Measurements from ENCODE around the gene VAV2. TPM values are rescaled to one million over a fixed set of nuclear protein-coding genes. Genes with fewer than 3 reads are reported as not detected.

VAV2 gene
- total and polyA plus RNA-seq, 8 donors, result 25.3 to 44.1 (median 35.5) TPM

DNA sequence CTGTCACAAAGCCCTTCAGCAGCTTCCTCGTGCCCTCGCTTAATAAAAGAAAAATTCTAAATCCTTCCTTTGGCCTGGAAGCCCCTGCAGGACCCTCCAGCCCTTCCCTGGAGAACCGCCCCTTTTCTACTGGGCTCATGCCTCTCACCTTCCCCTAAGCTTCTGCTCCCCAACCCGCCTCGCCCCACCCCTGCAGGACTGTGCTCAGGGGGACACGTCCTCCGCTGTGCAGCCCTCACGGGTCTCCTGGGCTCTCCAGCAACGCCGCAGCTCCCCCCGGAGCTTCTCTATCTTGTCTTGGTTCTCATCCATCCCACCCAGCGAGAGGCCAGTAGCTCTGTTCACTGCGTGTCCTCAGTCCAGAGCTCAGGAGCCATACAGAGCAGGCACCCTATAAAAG is 188.4 kb downstream of the VAV2 start:
- Histone ChIP-seq H3K27ac (no peak overlapping the region), H3K4me3 (no peak overlapping the region), H3K4me1 (peaks cover 0 to 3% of the 10 kb centered on the region in 2 donors), H3K9me3 (no peaks in the 10 kb centered on the region), H3K36me3 (peaks cover 0 to 40% of the 10 kb centered on the region in 2 donors), H3K27me3 (no peaks in the 10 kb centered on the region)
- TF ChIP-seq, protein P1, sequence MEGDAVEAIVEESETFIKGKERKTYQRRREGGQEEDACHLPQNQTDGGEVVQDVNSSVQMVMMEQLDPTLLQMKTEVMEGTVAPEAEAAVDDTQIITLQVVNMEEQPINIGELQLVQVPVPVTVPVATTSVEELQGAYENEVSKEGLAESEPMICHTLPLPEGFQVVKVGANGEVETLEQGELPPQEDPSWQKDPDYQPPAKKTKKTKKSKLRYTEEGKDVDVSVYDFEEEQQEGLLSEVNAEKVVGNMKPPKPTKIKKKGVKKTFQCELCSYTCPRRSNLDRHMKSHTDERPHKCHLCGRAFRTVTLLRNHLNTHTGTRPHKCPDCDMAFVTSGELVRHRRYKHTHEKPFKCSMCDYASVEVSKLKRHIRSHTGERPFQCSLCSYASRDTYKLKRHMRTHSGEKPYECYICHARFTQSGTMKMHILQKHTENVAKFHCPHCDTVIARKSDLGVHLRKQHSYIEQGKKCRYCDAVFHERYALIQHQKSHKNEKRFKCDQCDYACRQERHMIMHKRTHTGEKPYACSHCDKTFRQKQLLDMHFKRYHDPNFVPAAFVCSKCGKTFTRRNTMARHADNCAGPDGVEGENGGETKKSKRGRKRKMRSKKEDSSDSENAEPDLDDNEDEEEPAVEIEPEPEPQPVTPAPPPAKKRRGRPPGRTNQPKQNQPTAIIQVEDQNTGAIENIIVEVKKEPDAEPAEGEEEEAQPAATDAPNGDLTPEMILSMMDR (IDR thresholded peaks at IDR 0.05), result no peak
- intact Hi-C loops (cut with DNase I), result no loop called here
- ATAC-seq, result no peak
- DNase-seq, result no peak

DNA sequence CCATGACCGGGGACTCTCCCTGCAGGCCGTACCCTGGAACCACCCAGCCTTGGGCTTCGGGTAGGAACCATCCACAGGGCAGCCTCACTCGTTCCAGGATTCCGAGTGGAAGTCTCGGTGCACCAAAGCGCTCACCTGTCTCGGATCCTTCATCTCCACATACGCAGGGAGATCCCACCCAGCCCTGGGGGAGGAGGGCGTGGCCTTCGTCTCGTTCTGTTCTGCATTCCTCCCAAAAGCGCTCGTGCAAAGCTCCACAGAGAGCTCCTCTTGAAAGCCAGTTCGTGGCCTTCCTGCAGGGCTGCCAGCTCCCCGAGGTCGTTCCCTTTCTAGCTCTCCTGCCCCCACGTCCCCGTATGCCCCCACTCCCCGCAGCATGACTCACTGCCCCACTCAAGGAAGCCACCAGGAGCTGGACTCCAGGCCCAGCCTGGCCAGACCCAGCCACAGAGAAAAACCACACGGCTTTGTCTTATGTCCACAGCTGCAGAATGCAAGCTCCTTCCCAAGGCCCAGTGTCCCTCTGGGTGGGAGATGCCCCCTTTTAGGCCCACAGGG is 189.0 kb downstream of the VAV2 start:
- Histone ChIP-seq H3K4me1 (peaks cover 0 to 3% of the 10 kb centered on the region in 2 donors), H3K27ac (no peak overlapping the region), H3K27me3 (no peaks in the 10 kb centered on the region), H3K4me3 (no peak overlapping the region), H3K36me3 (peaks cover 0 to 37% of the 10 kb centered on the region in 2 donors), H3K9me3 (no peaks in the 10 kb centered on the region)
- intact Hi-C loops (cut with DNase I), result no loop called here
- TF ChIP-seq, protein P1 (IDR thresholded peaks at IDR 0.05), result no peak
- DNase-seq, result no peak
- ATAC-seq, result peak; percentile 25

DNA sequence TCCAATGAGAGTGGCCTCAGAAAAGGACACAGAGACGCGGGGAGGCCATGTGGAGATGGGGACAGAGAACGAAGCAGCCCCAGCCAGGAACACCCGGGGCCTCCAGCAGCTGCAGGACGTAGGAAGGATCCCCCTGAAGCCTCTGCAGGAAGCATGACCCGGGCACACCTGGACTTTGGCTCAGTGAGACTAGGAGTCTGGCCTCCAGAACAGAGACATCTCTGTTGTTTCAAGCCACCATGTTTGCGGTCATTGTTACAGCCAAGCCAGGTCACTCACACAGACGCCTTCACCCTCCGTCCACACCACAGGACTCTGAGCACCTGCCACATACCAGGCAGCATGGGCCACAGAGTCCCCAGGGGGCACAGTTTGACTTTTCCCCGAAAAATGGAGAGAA is 190.4 kb downstream of the VAV2 start:
- Histone ChIP-seq H3K36me3 (peaks cover 0 to 25% of the 10 kb centered on the region in 2 donors), H3K4me1 (peaks cover 0 to 3% of the 10 kb centered on the region in 2 donors), H3K4me3 (no peak overlapping the region), H3K9me3 (no peaks in the 10 kb centered on the region), H3K27me3 (no peaks in the 10 kb centered on the region), H3K27ac (no peak overlapping the region)
- intact Hi-C loops (cut with DNase I), result no loop called here
- ATAC-seq (no peak), DNase-seq (no peak)
- TF ChIP-seq, protein P1 (IDR thresholded peaks at IDR 0.05), result no peak

DNA sequence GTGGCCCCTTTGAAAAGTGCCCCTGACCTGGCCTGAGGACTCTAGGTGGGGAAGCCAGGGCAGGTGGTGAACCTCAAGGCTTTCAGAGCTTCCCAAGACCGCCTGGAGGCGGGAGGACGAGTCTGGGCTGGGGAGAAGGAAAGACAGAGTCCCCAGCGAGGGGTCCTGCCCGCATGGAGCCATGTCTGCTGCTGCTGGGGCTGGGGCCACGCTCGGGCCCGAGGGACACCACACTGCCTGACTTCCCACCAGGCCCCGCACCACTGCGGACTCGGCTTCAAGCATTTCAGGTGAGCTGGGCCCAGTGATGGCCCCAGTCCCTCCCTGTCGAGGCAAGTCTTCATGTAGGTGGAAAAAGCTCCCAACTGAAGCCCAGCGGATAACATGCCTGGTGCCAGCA is 191.9 kb downstream of the VAV2 start:
- H3K27ac ChIP-seq, result no peak overlapping the region
- intact Hi-C loops (cut with DNase I), result no loop called here
- ATAC-seq (no peak), DNase-seq (no peak)
- TF ChIP-seq, protein P1 (IDR thresholded peaks at IDR 0.05), result no peak
- peaks cover 0 to 3% of the 10 kb centered on the region in 2 donors for H3K4me1 ChIP-seq
- H3K4me3 ChIP-seq, result no peak overlapping the region
- no peaks in the 10 kb centered on the region for H3K27me3 ChIP-seq
- no peaks in the 10 kb centered on the region for H3K9me3 ChIP-seq
- peaks cover 0 to 15% of the 10 kb centered on the region in 2 donors for H3K36me3 ChIP-seq

DNA sequence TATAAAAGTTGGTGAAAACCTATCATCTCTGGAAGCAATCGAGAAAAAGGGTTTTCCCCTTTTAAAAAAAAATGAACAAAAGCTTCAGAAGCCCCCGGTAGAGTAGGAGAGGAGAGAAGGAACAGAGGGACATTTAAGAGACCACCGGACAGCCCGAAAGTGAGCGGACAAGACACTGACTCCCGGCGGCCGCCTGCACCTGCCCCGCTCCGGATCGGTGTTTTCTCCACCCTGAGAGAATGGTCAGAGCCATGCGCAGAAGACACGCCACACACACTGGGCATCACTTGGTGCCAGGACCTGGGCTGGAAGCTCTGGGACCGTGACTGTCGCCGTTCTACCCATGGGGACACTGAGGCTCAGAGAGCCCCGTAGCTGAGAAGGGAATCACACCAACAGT is 192.4 kb downstream of the VAV2 start:
- DNase-seq (no peak), ATAC-seq (no peak)
- Histone ChIP-seq H3K36me3 (peaks cover 0 to 17% of the 10 kb centered on the region in 2 donors), H3K27me3 (no peaks in the 10 kb centered on the region), H3K4me3 (no peak overlapping the region), H3K27ac (no peak overlapping the region), H3K4me1 (peaks cover 0 to 3% of the 10 kb centered on the region in 2 donors), H3K9me3 (no peaks in the 10 kb centered on the region)
- intact Hi-C loops (cut with DNase I), result loop anchor here in 1 of 2 donors (10.0 kb wide), 1 partner anchor 195 kb away; the partner anchor contains the start of gene VAV2
- TF ChIP-seq, protein P1 (IDR thresholded peaks at IDR 0.05), result no peak

All from left lung (tissue), 10 donors.